ENCODE data around the gene C10orf95. TPM values are rescaled to one million over a fixed set of nuclear protein-coding genes. Genes with fewer than 3 reads are reported as not detected.

C10orf95 gene
- polyA plus RNA-seq, 1 of the 3 experiments (the other 2 are of a cell fraction) = 0.07 TPM

- Histone ChIP-seq H3K9me2 (no peaks in the 10 kb centered on the region), H2AFZ (ENCODE audit: low read depth) (no peak overlapping the region), H3K9me3 (no peaks in the 10 kb centered on the region), H3K27me3 (ENCODE audit: insufficient read depth) (no peaks in the 10 kb centered on the region), H4K20me1 (ENCODE audit: insufficient read depth) (peaks cover 69% of the 10 kb centered on the region), H3K9ac (no peak overlapping the region), H3K79me2 (ENCODE audit: insufficient read depth) (peaks cover 79% of the 10 kb centered on the region), H3K4me3 (ENCODE audit: low read depth in 2 of 2, low read length in 1 of 2) (no peak overlapping the region), H3F3A (replicated peaks; ENCODE audit: insufficient read depth) (peaks cover 4% of the 10 kb centered on the region), H3K36me3 (replicated peaks in 1 of 2; ENCODE audit: control insufficient read depth in 1 of 2, insufficient read depth in 2 of 2, low read length in 1 of 2) (peaks cover 5 to 10% of the 10 kb centered on the region in 2 experiments), H3K4me2 (no peak overlapping the region), H3K4me1 (ENCODE audit: control insufficient read depth in 1 of 2, insufficient read depth in 2 of 2, low read depth in 1 of 2, low read length in 1 of 2) (peaks cover 2 to 5% of the 10 kb centered on the region in 2 experiments; a peak in 2 of 4 replicates), H3K27ac (ENCODE audit: low read depth in 2 of 2, low read length in 1 of 2) (no peak overlapping the region)
- 95% methylated on average over 3 of the region's 3 CpGs for WGBS (ENCODE audit: low lambda C conversion rate)
- TF ChIP-seq, protein P1, sequence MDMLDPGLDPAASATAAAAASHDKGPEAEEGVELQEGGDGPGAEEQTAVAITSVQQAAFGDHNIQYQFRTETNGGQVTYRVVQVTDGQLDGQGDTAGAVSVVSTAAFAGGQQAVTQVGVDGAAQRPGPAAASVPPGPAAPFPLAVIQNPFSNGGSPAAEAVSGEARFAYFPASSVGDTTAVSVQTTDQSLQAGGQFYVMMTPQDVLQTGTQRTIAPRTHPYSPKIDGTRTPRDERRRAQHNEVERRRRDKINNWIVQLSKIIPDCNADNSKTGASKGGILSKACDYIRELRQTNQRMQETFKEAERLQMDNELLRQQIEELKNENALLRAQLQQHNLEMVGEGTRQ (IDR thresholded peaks at IDR 0.05; ENCODE audit: borderline replicate concordance, low read depth, low read length) = no peak
- DNase-seq = no peak
- CTCF ChIA-PET = interaction anchor here (1.3 kb wide), 1 partner anchor 84 kb away, joined by 4 read pairs; no protein-coding TSS in a partner anchor
- POLR2A ChIA-PET = no interaction called here
These were observed 48.0 kb upstream of the C10orf95 start for GRCh38 chr10:102499356-102499755.

GRCh38 chr10:102497545-102497944 lies 46.2 kb upstream of the C10orf95 start:
- H3K9ac ChIP-seq = no peak overlapping the region
- H3K79me2 ChIP-seq (ENCODE audit: insufficient read depth) = peaks cover 93% of the 10 kb centered on the region
- H3K4me1 ChIP-seq (ENCODE audit: control insufficient read depth in 1 of 2, insufficient read depth in 2 of 2, low read depth in 1 of 2, low read length in 1 of 2) = peaks cover 2 to 5% of the 10 kb centered on the region in 2 experiments; a peak in 2 of 4 replicates
- peaks cover 86% of the 10 kb centered on the region for H4K20me1 ChIP-seq (ENCODE audit: insufficient read depth)
- ChIA-PET CTCF (interaction anchor here (1.5 to 1.6 kb wide), 2 partner anchors 85 to 98 kb away, joined by 4 read pairs; no protein-coding TSS in a partner anchor), POLR2A (no interaction called here)
- no peaks in the 10 kb centered on the region for H3K27me3 ChIP-seq (ENCODE audit: insufficient read depth)
- H3K36me3 ChIP-seq (replicated peaks in 1 of 2; ENCODE audit: control insufficient read depth in 1 of 2, insufficient read depth in 2 of 2, low read length in 1 of 2) = peaks cover 5 to 16% of the 10 kb centered on the region in 2 experiments
- H3K4me2 ChIP-seq = no peak overlapping the region
- H2AFZ ChIP-seq (ENCODE audit: low read depth) = no peak overlapping the region
- no peak for DNase-seq
- WGBS (ENCODE audit: low lambda C conversion rate) = 96% methylated on average over 1 of the region's 1 CpG
- H3K9me2 ChIP-seq = no peaks in the 10 kb centered on the region
- no peak overlapping the region for H3K4me3 ChIP-seq (ENCODE audit: low read depth in 2 of 2, low read length in 1 of 2)
- H3K9me3 ChIP-seq = no peaks in the 10 kb centered on the region
- H3F3A ChIP-seq (replicated peaks; ENCODE audit: insufficient read depth) = no peaks in the 10 kb centered on the region
- TF ChIP-seq IRF3 (IDR thresholded peaks at IDR 0.05; ENCODE audit: low read depth, low read length) (no peak), CHD2 (IDR thresholded peaks at IDR 0.05; ENCODE audit: low read length, partially characterized antibody) (no peak), FOSL2 (IDR thresholded peaks at IDR 0.05; ENCODE audit: borderline replicate concordance, low read depth) (no peak), TAF1 (IDR thresholded peaks at IDR 0.05; ENCODE audit: borderline replicate concordance, low read depth, low read length) (no peak)
- TF ChIP-seq, protein P2, sequence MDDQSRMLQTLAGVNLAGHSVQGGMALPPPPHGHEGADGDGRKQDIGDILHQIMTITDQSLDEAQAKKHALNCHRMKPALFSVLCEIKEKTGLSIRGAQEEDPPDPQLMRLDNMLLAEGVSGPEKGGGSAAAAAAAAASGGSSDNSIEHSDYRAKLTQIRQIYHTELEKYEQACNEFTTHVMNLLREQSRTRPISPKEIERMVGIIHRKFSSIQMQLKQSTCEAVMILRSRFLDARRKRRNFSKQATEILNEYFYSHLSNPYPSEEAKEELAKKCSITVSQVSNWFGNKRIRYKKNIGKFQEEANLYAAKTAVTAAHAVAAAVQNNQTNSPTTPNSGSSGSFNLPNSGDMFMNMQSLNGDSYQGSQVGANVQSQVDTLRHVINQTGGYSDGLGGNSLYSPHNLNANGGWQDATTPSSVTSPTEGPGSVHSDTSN (IDR thresholded peaks at IDR 0.05) = no peak
- H3K27ac ChIP-seq (ENCODE audit: low read depth in 2 of 2, low read length in 1 of 2) = no peak overlapping the region

DNA sequence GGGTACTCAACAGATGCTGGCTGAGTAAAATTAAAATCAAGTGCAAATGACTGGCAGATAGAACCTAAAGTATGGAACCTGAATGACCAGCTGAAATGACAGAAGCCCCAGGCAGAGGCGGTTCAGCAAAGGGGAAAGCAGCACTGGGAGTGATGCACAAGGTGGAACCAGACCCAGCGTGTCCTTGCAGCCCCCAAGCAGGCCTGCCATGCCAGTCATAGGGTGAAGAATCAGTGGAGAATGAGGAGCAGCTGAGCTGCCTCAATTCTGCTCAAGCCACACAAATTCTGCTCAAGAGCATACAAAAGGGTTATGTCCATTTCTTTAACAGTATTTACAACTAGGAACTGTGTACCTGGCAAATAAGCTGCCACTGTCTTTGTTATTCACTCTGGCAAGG lies 42.4 kb upstream of the C10orf95 start:
- H3K9me2 ChIP-seq = no peaks in the 10 kb centered on the region
- no peaks in the 10 kb centered on the region for H3K9me3 ChIP-seq
- ChIA-PET CTCF (interaction anchor here (1.0 to 3.1 kb wide), 2 partner anchors 9 to 15 kb away, joined by 3 to 14 read pairs; no protein-coding TSS in a partner anchor), POLR2A (no interaction called here)
- H2AFZ ChIP-seq (ENCODE audit: low read depth) = no peak overlapping the region
- no peaks in the 10 kb centered on the region for H3K27me3 ChIP-seq (ENCODE audit: insufficient read depth)
- H3K36me3 ChIP-seq (replicated peaks in 1 of 2; ENCODE audit: control insufficient read depth in 1 of 2, insufficient read depth in 2 of 2, low read length in 1 of 2) = peaks cover 8 to 32% of the 10 kb centered on the region in 2 experiments
- H3K9ac ChIP-seq = no peak overlapping the region
- peaks cover 78% of the 10 kb centered on the region for H4K20me1 ChIP-seq (ENCODE audit: insufficient read depth)
- no peak for DNase-seq
- no peak overlapping the region for H3K27ac ChIP-seq (ENCODE audit: low read depth in 2 of 2, low read length in 1 of 2)
- 84% methylated on average over 2 of the region's 2 CpGs for WGBS (ENCODE audit: low lambda C conversion rate)
- H3F3A ChIP-seq (replicated peaks; ENCODE audit: insufficient read depth) = no peaks in the 10 kb centered on the region
- no peak overlapping the region for H3K4me2 ChIP-seq
- H3K79me2 ChIP-seq (ENCODE audit: insufficient read depth) = peaks cover 96% of the 10 kb centered on the region
- H3K4me1 ChIP-seq (ENCODE audit: control insufficient read depth in 1 of 2, insufficient read depth in 2 of 2, low read depth in 1 of 2, low read length in 1 of 2) = no peaks in the 10 kb centered on the region; a peak in 1 of 4 replicates
- no peak overlapping the region for H3K4me3 ChIP-seq (ENCODE audit: low read depth in 2 of 2, low read length in 1 of 2)
- TF ChIP-seq RXRA (IDR thresholded peaks at IDR 0.05; ENCODE audit: borderline replicate concordance, low read depth) = no peak
- no peak for TF ChIP-seq TCF12 (IDR thresholded peaks at IDR 0.05)
- no peak for TF ChIP-seq GATA2 (CRISPR knock-in tag; IDR thresholded peaks at IDR 0.05)
- TF ChIP-seq MAX (IDR thresholded peaks at IDR 0.05; ENCODE audit: low read depth) = no peak
- TF ChIP-seq GABPA (IDR thresholded peaks at IDR 0.05; ENCODE audit: low read depth) = no peak
- TF ChIP-seq MXI1 (IDR thresholded peaks at IDR 0.05; ENCODE audit: low read depth, low read length) = no peak
- TF ChIP-seq RCOR1 (IDR thresholded peaks at IDR 0.05; ENCODE audit: low read length) = no peak
- no peak for TF ChIP-seq IRF3 (IDR thresholded peaks at IDR 0.05; ENCODE audit: low read depth, low read length)
- no peak for TF ChIP-seq NRF1 (IDR thresholded peaks at IDR 0.05; ENCODE audit: low read depth, low read length)
- no peak for TF ChIP-seq RAD21 (IDR thresholded peaks at IDR 0.05; ENCODE audit: low read length)
- TF ChIP-seq, protein P1 (IDR thresholded peaks at IDR 0.05; ENCODE audit: borderline replicate concordance, low read depth, low read length) = no peak
- no peak for TF ChIP-seq EP300 (IDR thresholded peaks at IDR 0.05; ENCODE audit: borderline replicate concordance in 1 of 2, low read depth in 1 of 2, low read length in 1 of 2)

Data from SK-N-SH (cell line).